ENCODE data around the gene TRPV2.
A peak's percentile ranks its signal among the peaks of the same experiment; 100 is the strongest.
"Not testable (repeated sequence)": the region's sequence is repeated elsewhere in the genome, so short reads cannot be mapped to it uniquely, and the experiment has no call there.

TRPV2 gene

GRCh38 chr17:16438173-16438556, 22.8 kb downstream of the TRPV2 start:
- no peaks in the 10 kb centered on the region for H3K9me3 ChIP-seq (ENCODE audit: control insufficient read depth, insufficient read depth, low read length)
- peak overlapping the region; percentile 44 for H3K9ac ChIP-seq (ENCODE audit: low read depth, low read length)
- H3K4me1 ChIP-seq (ENCODE audit: insufficient read depth, low read length), result peaks cover 10% of the 10 kb centered on the region
- H3K36me3 ChIP-seq (ENCODE audit: insufficient read depth, low read length), result peaks cover 36% of the 10 kb centered on the region

GRCh38 chr17:16438557-16439302, 23.4 kb downstream of the TRPV2 start:
- Histone ChIP-seq H3K9ac (ENCODE audit: low read depth, low read length) (peak overlapping the region; percentile 96), H3K4me1 (ENCODE audit: insufficient read depth, low read length) (peaks cover 10% of the 10 kb centered on the region), H3K36me3 (ENCODE audit: insufficient read depth, low read length) (peaks cover 36% of the 10 kb centered on the region), H3K9me3 (ENCODE audit: control insufficient read depth, insufficient read depth, low read length) (no peaks in the 10 kb centered on the region)

GRCh38 chr17:16439303-16439791, 24.0 kb downstream of the TRPV2 start:
- no peaks in the 10 kb centered on the region for H3K9me3 ChIP-seq (ENCODE audit: control insufficient read depth, insufficient read depth, low read length)
- peaks cover 36% of the 10 kb centered on the region for H3K36me3 ChIP-seq (ENCODE audit: insufficient read depth, low read length)
- H3K4me1 ChIP-seq (ENCODE audit: insufficient read depth, low read length), result peaks cover 10% of the 10 kb centered on the region
- peak overlapping the region; percentile 96 for H3K9ac ChIP-seq (ENCODE audit: low read depth, low read length)

- peaks cover 36% of the 10 kb centered on the region for H3K36me3 ChIP-seq (ENCODE audit: insufficient read depth, low read length)
Measured at GRCh38 chr17:16439811-16440351, 24.5 kb downstream of the TRPV2 start.

GRCh38 chr17:16440354-16440753, 25.0 kb downstream of the TRPV2 start:
- H3K9ac ChIP-seq (ENCODE audit: low read depth, low read length), result peak overlapping the region; percentile 96
- H3K4me1 ChIP-seq (ENCODE audit: insufficient read depth, low read length); H3K9me3 ChIP-seq (ENCODE audit: control insufficient read depth, insufficient read depth, low read length): not testable (repeated sequence)
- H3K36me3 ChIP-seq (ENCODE audit: insufficient read depth, low read length), result peaks cover 36% of the 10 kb centered on the region

More at GRCh38 chr17:16439811-16440351, 24.5 kb downstream of the TRPV2 start:
- Histone ChIP-seq H3K9me3 (ENCODE audit: control insufficient read depth, insufficient read depth, low read length) (no peaks in the 10 kb centered on the region), H3K9ac (ENCODE audit: low read depth, low read length) (peak overlapping the region; percentile 96), H3K4me1 (ENCODE audit: insufficient read depth, low read length) (peaks cover 7% of the 10 kb centered on the region)

- H3K4me1 ChIP-seq (ENCODE audit: insufficient read depth, low read length), result peaks cover 4% of the 10 kb centered on the region; the same call in 1 of the 2 replicates
- peaks cover 36% of the 10 kb centered on the region for H3K36me3 ChIP-seq (ENCODE audit: insufficient read depth, low read length)
Measured at GRCh38 chr17:16440901-16441629, 25.7 kb downstream of the TRPV2 start.

GRCh38 chr17:16442141-16442540, 26.8 kb downstream of the TRPV2 start:
- no peak overlapping the region for H3K9ac ChIP-seq (ENCODE audit: low read depth, low read length)
- H3K36me3 ChIP-seq (ENCODE audit: insufficient read depth, low read length), result peaks cover 36% of the 10 kb centered on the region
- peaks cover 4% of the 10 kb centered on the region; the same call in 1 of the 2 replicates for H3K4me1 ChIP-seq (ENCODE audit: insufficient read depth, low read length)
- no peaks in the 10 kb centered on the region for H3K9me3 ChIP-seq (ENCODE audit: control insufficient read depth, insufficient read depth, low read length)

More at GRCh38 chr17:16440901-16441629, 25.7 kb downstream of the TRPV2 start:
- Histone ChIP-seq H3K9me3 (ENCODE audit: control insufficient read depth, insufficient read depth, low read length) (no peaks in the 10 kb centered on the region), H3K9ac (ENCODE audit: low read depth, low read length) (no peak overlapping the region)

- Histone ChIP-seq H3K9ac (ENCODE audit: low read depth, low read length) (no peak overlapping the region), H3K9me3 (ENCODE audit: control insufficient read depth, insufficient read depth, low read length) (no peaks in the 10 kb centered on the region), H3K36me3 (ENCODE audit: insufficient read depth, low read length) (peaks cover 36% of the 10 kb centered on the region), H3K4me1 (ENCODE audit: insufficient read depth, low read length) (peaks cover 4% of the 10 kb centered on the region; the same call in 1 of the 2 replicates)
Measured at GRCh38 chr17:16442594-16443510, 27.5 kb downstream of the TRPV2 start.

GRCh38 chr17:16443511-16444257, 28.3 kb downstream of the TRPV2 start:
- H3K9ac ChIP-seq (ENCODE audit: low read depth, low read length), result no peak overlapping the region
- H3K4me1 ChIP-seq (ENCODE audit: insufficient read depth, low read length), result no peaks in the 10 kb centered on the region
- H3K36me3 ChIP-seq (ENCODE audit: insufficient read depth, low read length), result peaks cover 36% of the 10 kb centered on the region
- H3K9me3 ChIP-seq (ENCODE audit: control insufficient read depth, insufficient read depth, low read length), result no peaks in the 10 kb centered on the region

GRCh38 chr17:16444258-16444886, 29.0 kb downstream of the TRPV2 start:
- H3K9ac ChIP-seq (ENCODE audit: low read depth, low read length), result no peak overlapping the region

GRCh38 chr17:16446338-16446983, 31.1 kb downstream of the TRPV2 start:
- Histone ChIP-seq H3K9me3 (ENCODE audit: control insufficient read depth, insufficient read depth, low read length) (no peaks in the 10 kb centered on the region), H3K9ac (ENCODE audit: low read depth, low read length) (no peak overlapping the region), H3K4me1 (ENCODE audit: insufficient read depth, low read length) (no peaks in the 10 kb centered on the region), H3K36me3 (ENCODE audit: insufficient read depth, low read length) (peaks cover 15% of the 10 kb centered on the region)

More at GRCh38 chr17:16444258-16444886, 29.0 kb downstream of the TRPV2 start:
- no peaks in the 10 kb centered on the region for H3K9me3 ChIP-seq (ENCODE audit: control insufficient read depth, insufficient read depth, low read length)
- H3K4me1 ChIP-seq (ENCODE audit: insufficient read depth, low read length), result no peaks in the 10 kb centered on the region
- peaks cover 35% of the 10 kb centered on the region for H3K36me3 ChIP-seq (ENCODE audit: insufficient read depth, low read length)

GRCh38 chr17:16447676-16448075, 32.3 kb downstream of the TRPV2 start:
- Histone ChIP-seq H3K4me1 (ENCODE audit: insufficient read depth, low read length) (no peaks in the 10 kb centered on the region), H3K9me3 (ENCODE audit: control insufficient read depth, insufficient read depth, low read length) (no peaks in the 10 kb centered on the region), H3K9ac (ENCODE audit: low read depth, low read length) (no peak overlapping the region), H3K36me3 (ENCODE audit: insufficient read depth, low read length) (peaks cover 3% of the 10 kb centered on the region; the same call in 1 of the 2 replicates)
